Aorta (tissue), 5 donors: ENCODE data around the gene WDR5. TPM values are rescaled to one million over a fixed set of nuclear protein-coding genes. Genes with fewer than 3 reads are reported as not detected.

Experiments used
- ATAC-seq: fragments of 200-7000 bp; cut with Tn5 transposase; one replicate; pipeline ENCODE4 v1.9.1; 2022; ENCODE audit warnings: moderate library complexity; ENCODE audit not compliant: low FRiP score
- DNase-seq, 2 donors: peaks; one replicate each; pipeline ENCODE4 v3.0.0-alpha.2; 2020
- H3K27ac ChIP-seq, 2 donors: one replicate each; pipeline ENCODE4 v1.5.1; 2013; ENCODE audit warnings: low read length in 2 of 2, mild to moderate bottlenecking in 2 of 2, moderate library complexity in 2 of 2, control low read depth in 1 of 2, inconsistent platforms in 1 of 2, low read depth in 1 of 2
- H3K27me3 ChIP-seq, 2 donors: one replicate each; pipeline ENCODE4 v1.6.1; 2013; ENCODE audit warnings: control low read depth in 1 of 2, low read length in 1 of 2, mild to moderate bottlenecking in 1 of 2, moderate library complexity in 1 of 2; ENCODE audit not compliant: insufficient read depth in 2 of 2, control insufficient read depth in 1 of 2
- H3K36me3 ChIP-seq, 2 donors: one replicate each; pipeline ENCODE4 v1.6.1; 2013; ENCODE audit warnings: control low read depth in 1 of 2, low read length in 1 of 2, mild to moderate bottlenecking in 1 of 2; ENCODE audit not compliant: insufficient read depth in 2 of 2, control insufficient read depth in 1 of 2
- H3K4me1 ChIP-seq, 2 donors: one replicate each; pipeline ENCODE4 v1.6.1; 2013; ENCODE audit warnings: low read length in 2 of 2, control low read depth in 1 of 2, mild to moderate bottlenecking in 1 of 2, moderate library complexity in 1 of 2; ENCODE audit not compliant: insufficient read depth in 2 of 2, control insufficient read depth in 1 of 2
- H3K4me3 ChIP-seq, 2 donors: one replicate each; pipeline ENCODE4 v1.5.1; 2013; ENCODE audit warnings: low read length in 2 of 2, control low read depth in 1 of 2, mild to moderate bottlenecking in 1 of 2
- H3K9me3 ChIP-seq: one replicate; pipeline ENCODE4 v1.6.1; 2013; ENCODE audit warnings: mild to moderate bottlenecking, low read length; ENCODE audit not compliant: control insufficient read depth
- WGBS, 2 donors: extraction: QIAGEN DNeasy Blood & Tissue Kit; methylation state at CpG; one replicate each; pipeline ENCODE4 v1.1.7; 2013; 5-methylcytosine and 5-hydroxymethylcytosine counted together
- intact Hi-C, 2 donors: fragments of 100-400 bp; cut with DNase I; formaldehyde crosslinking; loops; one replicate each; pipeline versions ENCODE4 v1.14.2 to v1.15.0; 2022
- polyA plus RNA-seq, 2 donors: library from polyadenylated mRNA; stranded (reverse); fragments of 200-250 nt; gene quantifications; one replicate each; pipeline ENCODE4 v1.2.3, GENCODE V29; 2013
- total RNA-seq, 2 donors: library from RNA; stranded (reverse); fragmentation: NEBNext Ultra II Directional; extraction: Animal tissue kit (Norgen Biotek cat#: 25700); gene quantifications; one replicate each; pipeline ENCODE4 v1.2.1, GENCODE V29; 2021
- donor health status: healthy with polysubstance abuse.
- donor health status: Bipolar disorder and iron deficiency.
- donor health status: DM: no; HTN: no; CAD: no.
- donor health status: DM: no; HTN: no; CAD: no.
- donor health status: DM: yes; HTN: yes; CAD: no.

The WDR5 gene
- total and polyA plus RNA-seq, 4 donors: 11.5 to 25.1 (median 15.2) TPM

DNA sequence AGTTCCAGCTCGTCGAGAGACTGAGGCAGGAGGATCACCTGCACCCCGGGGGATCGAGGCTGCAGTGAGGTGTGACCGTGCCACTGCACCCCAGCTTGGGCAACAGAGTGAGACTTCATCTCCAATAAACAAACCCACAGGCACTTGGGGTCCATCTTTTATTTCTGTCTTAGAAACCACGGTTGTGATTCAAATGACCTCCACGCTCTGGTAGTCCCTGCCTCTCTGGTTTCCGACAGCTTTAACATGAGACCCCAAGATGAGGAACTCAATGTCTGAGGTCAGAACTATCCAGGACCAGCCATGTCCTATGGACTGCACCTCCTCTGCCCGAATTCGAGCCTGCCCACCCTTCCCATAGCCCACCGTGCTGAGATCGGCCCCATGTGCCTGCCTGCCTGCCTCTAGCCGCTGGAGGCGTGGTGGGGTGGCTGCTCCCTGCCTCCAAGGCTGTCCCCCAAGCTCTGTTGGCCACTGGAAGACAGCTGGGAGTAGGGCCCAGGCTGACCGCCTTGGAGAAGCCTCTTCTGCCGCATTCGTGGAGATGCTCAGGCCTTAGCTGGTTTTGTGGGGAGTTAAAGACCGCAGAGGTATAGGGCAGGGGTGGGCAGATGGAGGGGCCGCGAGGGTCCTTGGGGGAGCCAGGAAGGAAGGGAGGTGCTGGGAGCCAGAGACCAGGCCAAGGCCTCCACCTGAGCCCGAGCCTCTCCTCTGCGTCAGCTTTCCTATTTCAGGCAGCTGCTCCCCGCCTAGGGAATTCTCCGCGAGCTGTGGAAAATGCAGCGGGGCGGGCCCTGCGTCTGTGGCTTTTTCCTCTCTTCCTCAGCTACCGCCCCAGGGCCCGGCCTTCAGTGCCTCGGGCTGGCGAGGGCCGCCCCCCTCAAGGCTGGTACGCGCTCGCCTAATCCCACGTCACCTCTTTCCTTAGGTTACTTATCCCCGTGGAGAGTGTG, 6.9 kb upstream of the WDR5 start:
- no peaks in the 10 kb centered on the region for H3K36me3 ChIP-seq
- 90 to 91% methylated on average over 36 to 38 of the region's 38 CpGs for WGBS, 2 donors
- no peak for DNase-seq
- intact Hi-C loops: loop anchor here in 1 of 2 donors (2.0 kb wide), 1 partner anchor 56 kb away; no protein-coding TSS in a partner anchor
- no peaks in the 10 kb centered on the region for H3K27me3 ChIP-seq
- H3K4me1 ChIP-seq: no peaks in the 10 kb centered on the region
- peak; percentile 32 for ATAC-seq
- no peaks in the 10 kb centered on the region for H3K9me3 ChIP-seq
- H3K4me3 ChIP-seq: no peak overlapping the region
- no peak overlapping the region for H3K27ac ChIP-seq

DNA sequence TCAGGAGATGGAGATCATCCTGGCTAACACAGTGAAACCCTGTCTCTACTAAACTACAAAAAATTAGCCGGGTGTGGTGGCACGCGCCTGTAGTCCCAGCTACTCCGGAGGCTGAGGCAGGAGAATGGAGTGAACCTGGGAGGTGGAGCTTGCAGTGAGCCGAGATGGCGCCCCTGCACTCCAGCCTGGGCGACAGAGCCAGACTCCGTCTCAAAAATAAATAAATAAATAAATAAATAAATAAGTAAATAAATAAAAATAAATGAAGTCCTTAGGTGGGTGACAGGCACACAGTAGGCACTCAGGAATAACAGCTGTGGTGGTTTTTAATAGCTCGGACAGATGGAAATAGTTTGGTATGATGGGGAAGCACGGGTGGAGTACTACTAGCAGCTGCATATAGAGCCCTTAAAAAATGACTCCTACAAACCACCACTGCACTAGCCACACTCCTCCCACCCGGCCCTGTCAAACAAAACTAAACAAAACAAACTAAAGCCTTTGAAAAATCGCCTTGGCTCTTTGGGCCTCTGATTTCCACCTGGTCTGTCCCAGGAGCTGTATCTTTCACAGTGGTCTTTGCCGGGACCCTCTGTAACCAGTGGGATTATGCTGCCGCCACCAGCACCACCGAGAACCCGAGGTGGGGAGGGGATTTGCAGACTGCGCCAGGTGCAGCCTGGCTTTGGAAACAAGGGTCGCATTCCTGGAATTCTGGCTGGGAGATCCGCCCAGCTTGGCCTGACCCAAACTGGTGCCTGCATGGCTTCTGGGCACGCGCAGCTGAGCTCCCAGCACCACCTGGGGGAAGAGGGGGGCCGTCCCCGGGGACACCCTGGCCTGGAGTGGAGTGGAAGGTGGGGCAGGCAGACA, 5.1 kb upstream of the WDR5 start:
- Histone ChIP-seq H3K27ac (no peak overlapping the region), H3K27me3 (no peaks in the 10 kb centered on the region), H3K4me3 (no peak overlapping the region), H3K4me1 (no peaks in the 10 kb centered on the region), H3K36me3 (no peaks in the 10 kb centered on the region), H3K9me3 (no peaks in the 10 kb centered on the region)
- DNase-seq: peak; percentile 85 to 88
- intact Hi-C loops: no loop called here
- 10 to 27% methylated on average over 19 to 23 of the region's 23 CpGs for WGBS, 2 donors
- no peak for ATAC-seq

DNA sequence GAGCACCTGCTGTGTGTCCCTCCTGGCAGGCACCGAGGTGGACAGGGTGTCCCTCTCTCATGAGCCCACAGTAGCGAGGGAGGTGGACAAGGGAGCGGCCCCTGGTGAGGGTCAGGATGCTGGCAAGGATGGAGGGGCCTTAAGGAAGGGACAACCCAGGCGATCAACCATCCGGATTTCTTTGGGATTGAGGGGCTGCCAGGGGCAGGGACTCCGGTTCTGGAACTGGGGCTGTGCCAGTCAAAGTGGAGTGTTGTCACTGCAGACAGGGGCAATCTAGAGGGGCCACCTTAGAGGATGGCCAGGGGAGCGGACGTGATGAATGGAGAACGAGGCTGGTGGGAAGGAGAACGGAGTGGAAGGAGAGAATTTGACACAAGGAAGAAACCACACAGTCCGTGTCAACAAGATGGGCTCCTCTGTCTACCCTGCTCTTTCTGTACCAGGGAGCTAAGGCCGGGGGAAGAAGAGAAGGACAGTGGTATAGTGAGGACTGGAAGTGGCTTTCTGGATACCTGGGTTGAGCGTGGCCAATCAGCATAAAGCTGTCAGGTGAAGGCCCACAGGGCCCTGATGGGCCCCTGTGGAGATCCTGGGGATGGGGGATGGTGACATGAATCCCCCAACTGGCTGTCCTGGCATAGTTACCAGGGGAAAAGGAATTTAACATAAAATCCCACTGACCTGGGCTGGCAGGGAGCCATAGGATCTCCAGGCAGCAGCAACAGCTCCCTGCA, 4.2 kb upstream of the WDR5 start:
- WGBS, 2 donors: 64 to 75% methylated on average over 13 of the region's 13 CpGs
- H3K27me3 ChIP-seq: no peaks in the 10 kb centered on the region
- no peaks in the 10 kb centered on the region for H3K9me3 ChIP-seq
- no peak for DNase-seq
- intact Hi-C loops: no loop called here
- peak overlapping the region in 1 of 2 donors; percentile 42 for H3K27ac ChIP-seq
- H3K36me3 ChIP-seq: no peaks in the 10 kb centered on the region
- ATAC-seq: no peak
- no peak overlapping the region for H3K4me3 ChIP-seq
- no peaks in the 10 kb centered on the region for H3K4me1 ChIP-seq

DNA sequence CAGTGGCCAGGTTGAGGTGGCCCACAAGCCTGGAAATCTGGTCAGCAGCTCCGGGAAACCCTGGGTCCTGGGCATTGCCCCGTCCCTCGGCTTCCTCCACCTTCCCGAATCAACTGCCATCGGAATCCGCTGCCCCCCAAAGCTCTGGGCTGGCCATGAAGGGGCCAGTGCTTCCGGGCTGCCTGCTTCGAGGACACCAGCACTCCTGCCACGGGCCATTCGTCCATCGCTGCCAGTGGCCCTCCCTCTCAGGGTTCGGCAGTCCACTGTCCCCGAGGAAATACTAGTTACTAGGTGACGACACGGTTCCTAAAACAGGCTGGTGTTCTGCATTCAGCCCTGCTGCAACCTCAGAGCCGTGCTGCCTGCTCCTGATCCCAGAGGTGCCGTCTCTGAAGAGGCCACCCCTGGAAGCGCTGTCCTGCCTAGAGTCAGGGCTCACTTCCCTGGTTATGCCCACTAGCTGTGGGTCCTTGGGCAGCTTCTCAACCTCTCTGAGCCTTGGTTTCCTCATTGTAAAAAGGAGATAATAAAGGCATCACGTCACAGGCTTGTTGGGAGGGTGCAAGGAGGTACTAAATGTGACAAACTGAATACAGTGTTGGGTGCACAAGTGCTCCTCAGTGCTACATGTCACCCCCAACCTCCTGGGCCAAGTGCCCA, 3.5 kb upstream of the WDR5 start:
- Histone ChIP-seq H3K27me3 (no peaks in the 10 kb centered on the region), H3K9me3 (no peaks in the 10 kb centered on the region), H3K4me3 (no peak overlapping the region), H3K36me3 (no peaks in the 10 kb centered on the region), H3K4me1 (no peaks in the 10 kb centered on the region), H3K27ac (no peak overlapping the region)
- no peak for ATAC-seq
- no peak for DNase-seq
- intact Hi-C loops: no loop called here
- WGBS, 2 donors: 71 to 78% methylated on average over 19 of the region's 19 CpGs

DNA sequence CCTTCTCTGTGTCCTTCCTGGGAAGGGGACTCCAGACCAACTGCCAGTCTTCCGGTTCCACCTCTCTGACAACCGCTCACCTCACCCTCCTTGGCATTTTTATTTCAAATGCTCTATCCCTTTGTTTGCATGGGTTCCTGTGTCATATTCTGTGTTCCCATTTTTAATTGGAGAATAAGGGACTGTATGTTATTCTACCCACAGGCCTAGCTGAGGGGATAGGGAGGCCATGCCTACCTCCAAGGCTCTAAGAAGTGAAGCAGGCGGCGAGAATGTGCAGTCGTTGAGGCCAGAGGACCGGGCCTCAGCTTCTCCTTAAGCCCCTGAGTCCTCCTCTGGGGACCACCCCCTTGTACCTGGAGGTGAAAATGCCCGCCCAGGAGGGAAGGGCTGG, 936 bp upstream of the WDR5 start:
- ATAC-seq (no peak), DNase-seq (no peak)
- intact Hi-C loops: loop anchor here in 1 of 2 donors (2.0 kb wide), 1 partner anchor 110 kb away; the partner anchor contains the start of gene BRD3OS
- H3K9me3 ChIP-seq: no peaks in the 10 kb centered on the region
- no peaks in the 10 kb centered on the region for H3K27me3 ChIP-seq
- peak overlapping the region; percentile 89 to 97 for H3K4me3 ChIP-seq
- no peaks in the 10 kb centered on the region for H3K4me1 ChIP-seq
- H3K27ac ChIP-seq: peak overlapping the region in 1 of 2 donors; percentile 81
- WGBS, 2 donors: 26 to 31% methylated on average over 7 of the region's 7 CpGs
- no peaks in the 10 kb centered on the region for H3K36me3 ChIP-seq

DNA sequence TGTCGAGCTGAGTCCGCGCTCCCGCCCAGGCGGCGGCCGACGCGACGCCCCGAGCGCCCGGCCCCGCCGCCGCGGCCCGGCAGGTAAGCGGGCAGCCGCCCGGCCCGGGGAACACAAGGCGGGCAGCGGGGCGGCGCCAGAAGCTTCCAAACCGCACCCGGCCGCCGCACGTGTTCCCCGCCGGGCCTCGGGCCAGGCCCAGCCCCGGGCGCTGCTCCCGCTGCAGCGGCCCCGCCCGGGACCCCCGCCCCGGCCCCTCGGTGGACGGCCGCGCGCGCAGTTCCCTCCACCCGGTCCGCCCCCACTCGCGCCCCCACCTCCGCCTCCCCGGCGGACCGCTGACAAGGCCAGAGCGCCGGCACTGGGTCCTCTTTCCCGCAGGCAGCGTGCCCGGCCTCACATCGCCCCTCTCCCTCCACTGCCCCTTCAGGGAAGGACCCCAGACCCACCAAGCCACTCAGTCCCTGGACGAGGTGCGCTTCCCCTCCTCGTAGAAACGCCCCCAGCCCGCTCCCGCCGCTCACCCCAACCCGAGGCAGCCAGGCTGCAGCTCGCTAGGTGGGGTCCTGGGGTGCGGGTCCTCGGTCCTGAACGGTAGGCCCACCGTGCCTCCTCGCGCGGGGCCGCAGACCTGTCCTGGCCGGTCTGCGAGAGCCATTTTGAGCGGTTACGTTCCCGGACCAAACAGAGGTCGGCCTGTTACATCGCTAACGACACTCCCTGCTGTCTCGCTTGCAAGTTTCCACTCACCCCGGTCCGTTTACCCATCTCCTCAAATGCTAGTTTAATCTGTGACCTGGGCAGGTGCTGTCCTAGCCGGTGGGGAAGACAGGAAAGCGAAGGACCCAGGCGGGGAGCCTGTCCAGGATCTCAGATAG, 475 bp downstream of the WDR5 start:
- H3K9me3 ChIP-seq: no peaks in the 10 kb centered on the region
- intact Hi-C loops: loop anchor here in 1 of 2 donors (2.0 kb wide), 1 partner anchor 26 kb away; no protein-coding TSS in a partner anchor
- peaks cover 0 to 2% of the 10 kb centered on the region in 2 donors for H3K36me3 ChIP-seq
- WGBS, 2 donors: 1% methylated on average over 56 to 93 of the region's 93 CpGs
- H3K27me3 ChIP-seq: no peaks in the 10 kb centered on the region
- ATAC-seq: peak; percentile 2
- H3K4me1 ChIP-seq: no peaks in the 10 kb centered on the region
- H3K27ac ChIP-seq: peak overlapping the region in 1 of 2 donors; percentile 4
- DNase-seq: no peak
- H3K4me3 ChIP-seq: peak overlapping the region; percentile 85 to 97

DNA sequence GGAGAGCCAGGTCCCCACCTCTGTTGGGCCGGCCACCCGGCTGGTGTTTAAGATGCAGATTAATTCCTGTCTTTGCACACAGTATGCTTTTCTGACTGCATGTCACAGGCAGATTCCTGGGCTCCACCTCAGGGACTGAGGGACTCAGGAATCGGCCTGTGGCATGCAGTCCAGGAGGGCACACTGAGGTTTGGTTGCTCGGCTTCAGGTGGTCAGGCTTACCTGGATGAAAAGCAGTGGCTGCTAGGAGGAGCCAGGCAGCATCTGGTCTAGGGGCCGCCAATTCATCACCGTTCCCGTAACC, 1.1 kb downstream of the WDR5 start:
- Histone ChIP-seq H3K4me1 (no peaks in the 10 kb centered on the region), H3K36me3 (peaks cover 0 to 2% of the 10 kb centered on the region in 2 donors), H3K27ac (no peak overlapping the region), H3K4me3 (peak overlapping the region in 1 of 2 donors; percentile 97), H3K27me3 (no peaks in the 10 kb centered on the region), H3K9me3 (no peaks in the 10 kb centered on the region)
- no peak for DNase-seq
- 42 to 47% methylated on average over 7 of the region's 7 CpGs for WGBS, 2 donors
- intact Hi-C loops: loop anchor here in 1 of 2 donors (2.0 kb wide), 1 partner anchor 26 kb away; no protein-coding TSS in a partner anchor
- no peak for ATAC-seq
